GM19240 (cell line): ENCODE measurements around the gene SUGCT.
"Not testable (repeated sequence)": the region's sequence is repeated elsewhere in the genome, so short reads cannot be mapped to it uniquely, and the experiment has no call there.

Experiments used
- DNase-seq: peaks from one replicate; pipeline ENCODE4 v3.0.0; 2011; ENCODE audit warnings: low spot score; ENCODE audit not compliant: insufficient read length

The SUGCT gene

GRCh38 chr7:40138973-40139372 is 4.2 kb downstream of the SUGCT start:
- DNase-seq = no peak

- DNase-seq = not testable (repeated sequence)
Observed at GRCh38 chr7:40139891-40140290, 5.1 kb downstream of the SUGCT start.

- not testable (repeated sequence) for DNase-seq
Observed at GRCh38 chr7:40141916-40142315, 7.1 kb downstream of the SUGCT start.

GRCh38 chr7:40145596-40146130 is 10.9 kb downstream of the SUGCT start:
- DNase-seq = not testable (repeated sequence)

- DNase-seq = no peak
Observed at GRCh38 chr7:40147371-40148246, 12.8 kb downstream of the SUGCT start.

GRCh38 chr7:40148247-40148580 is 13.4 kb downstream of the SUGCT start:
- DNase-seq = not testable (repeated sequence)

- no peak for DNase-seq
Observed at GRCh38 chr7:40148671-40149070, 13.9 kb downstream of the SUGCT start.

- DNase-seq = no peak
Observed at GRCh38 chr7:40151504-40151903, 16.7 kb downstream of the SUGCT start.

- no peak for DNase-seq
Observed at GRCh38 chr7:40156988-40157387, 22.2 kb downstream of the SUGCT start.

- DNase-seq = no peak
Observed at GRCh38 chr7:40162516-40162915, 27.7 kb downstream of the SUGCT start.

GRCh38 chr7:40165216-40165615 is 30.4 kb downstream of the SUGCT start:
- no peak for DNase-seq

- DNase-seq = no peak
Observed at GRCh38 chr7:40167291-40167690, 32.5 kb downstream of the SUGCT start.

- DNase-seq = not testable (repeated sequence)
Observed at GRCh38 chr7:40168266-40168665, 33.5 kb downstream of the SUGCT start.

GRCh38 chr7:40173121-40173520 is 38.3 kb downstream of the SUGCT start:
- not testable (repeated sequence) for DNase-seq

- DNase-seq = not testable (repeated sequence)
Observed at GRCh38 chr7:40175256-40175655, 40.5 kb downstream of the SUGCT start.

GRCh38 chr7:40175725-40176510 is 41.1 kb downstream of the SUGCT start:
- no peak for DNase-seq

GRCh38 chr7:40177071-40177470 is 42.3 kb downstream of the SUGCT start:
- DNase-seq = no peak

GRCh38 chr7:40182452-40182851 is 47.6 kb downstream of the SUGCT start:
- no peak for DNase-seq

GRCh38 chr7:40186586-40186985 is 51.8 kb downstream of the SUGCT start:
- DNase-seq = no peak

- no peak for DNase-seq
Observed at GRCh38 chr7:40192036-40192435, 57.2 kb downstream of the SUGCT start.

- no peak for DNase-seq
Observed at GRCh38 chr7:40194745-40195144, 59.9 kb downstream of the SUGCT start.

GRCh38 chr7:40197527-40197926 is 62.7 kb downstream of the SUGCT start:
- no peak for DNase-seq
